Uterus (tissue), 4 donors: ENCODE data around the gene PP2D1. TPM values are rescaled to one million over a fixed set of nuclear protein-coding genes. Genes with fewer than 3 reads are reported as not detected.

Source experiments
- DNase-seq, 2 donors: peaks; one replicate each; pipeline ENCODE4 v3.0.0-alpha.2; 2019 to 2020
- H3K27ac ChIP-seq, 2 donors: fragments of 200-600 bp; sonication (generic); 1 replicate in 1 of 2; 2 replicates in 1 of 2; pipeline ENCODE4 v1.5.1; 2016 to 2018
- H3K27me3 ChIP-seq, 2 donors: fragments of 200-600 bp; sonication (generic); one replicate each; pipeline ENCODE4 v1.5.1; 2018 to 2019; ENCODE audit warnings: control low read depth in 1 of 2
- H3K36me3 ChIP-seq, 2 donors: fragments of 200-600 bp; sonication (generic); one replicate each; pipeline ENCODE4 v1.5.1; 2019; ENCODE audit warnings: control low read depth in 1 of 2
- H3K4me1 ChIP-seq, 2 donors: fragments of 200-600 bp; sonication (generic); one replicate each; pipeline ENCODE4 v1.5.1; 2018 to 2019; ENCODE audit warnings: control low read depth in 1 of 2
- H3K4me3 ChIP-seq, 2 donors: fragments of 200-600 bp; sonication (generic); 1 replicate in 1 of 2; 2 replicates in 1 of 2; pipeline ENCODE4 v1.5.1; 2018 to 2019; ENCODE audit warnings: mild to moderate bottlenecking in 1 of 2
- H3K9me3 ChIP-seq, 2 donors: fragments of 200-600 bp; sonication (generic); one replicate each; pipeline ENCODE4 v1.5.1; 2019; ENCODE audit warnings: control low read depth in 1 of 2
- CTCF ChIP-seq, 4 experiments: fragments of 200-600 bp in 2 of 4; fragments of 450-650 bp in 2 of 4; sonication (generic) in 2 of 4; IDR thresholded peaks; one replicate each; pipeline ENCODE4 v1.5.1; 2016 to 2019; ENCODE audit warnings: antibody characterized with exemption in 4 of 4, mild to moderate bottlenecking in 2 of 4, moderate library complexity in 1 of 4
- POLR2A ChIP-seq, 2 donors: fragments of 450-650 bp; IDR thresholded peaks; one replicate each; pipeline ENCODE4 v1.6.1; 2016; ENCODE audit warnings: antibody characterized with exemption in 2 of 2, mild to moderate bottlenecking in 1 of 2, moderate library complexity in 1 of 2
- intact Hi-C: fragments of 100-400 bp; cut with DNase I; formaldehyde crosslinking; loops from one replicate; pipeline ENCODE4 v1.15.1; 2023; ENCODE audit warnings: low total_unique reads
- small RNA-seq: library from RNA; depleted of rRNA; stranded (forward); fragments of <200 nt; gene quantifications from one replicate; pipeline ENCODE3, GENCODE V24; 2016
- total RNA-seq, 4 donors: library from RNA; depleted of rRNA in 3 of 4; stranded (reverse); fragments of >200 nt in 3 of 4; gene quantifications; one replicate each; pipeline versions ENCODE4 v1.1.0 to v1.2.4, GENCODE V29; 2014 to 2023
- donor health status: DM: yes; HTN: yes; CAD: no.

The PP2D1 gene
- total RNA-seq, 4 donors from 2014 or later, result not detected

- no peak for TF ChIP-seq CTCF (IDR thresholded peaks at IDR 0.05)
- no peak for TF ChIP-seq POLR2A (IDR thresholded peaks at IDR 0.05)
- Histone ChIP-seq H3K36me3 (no peaks in the 10 kb centered on the region), H3K27ac (no peak overlapping the region), H3K4me3 (no peak overlapping the region), H3K4me1 (no peaks in the 10 kb centered on the region), H3K9me3 (no peaks in the 10 kb centered on the region), H3K27me3 (no peaks in the 10 kb centered on the region)
- DNase-seq, result no peak
- intact Hi-C loops, result no loop called here
Measured at GRCh38 chr3:19937459-19938294, 74.4 kb downstream of the PP2D1 start.

Small RNAs within 50 kb of the gene (small RNA-seq; reads per million reads assigned to genes)
- gene RNU4-85P, result not detected
- not detected for gene RPL39P18

Other genes starting within 250 kb of the PP2D1 start
- 1 to 10 TPM in 2 of 4 donors, under 1 TPM in 1, not detected in 1; under 0.01 to 5.7 (median 1.2) TPM for gene EFHB, start 78.0 kb downstream of the PP2D1 start, total RNA-seq
- gene RAB5A, start 65.2 kb downstream of the PP2D1 start, total RNA-seq, result 10 to 100 TPM; 34.1 to 76.4 (median 60.0) TPM
- gene KAT2B, start 28.2 kb upstream of the PP2D1 start, total RNA-seq, result 10 to 100 TPM; 12.8 to 52.1 (median 35.2) TPM
- 1 to 10 TPM in 1 of 4 donors, not detected in 3; 7.2 TPM for gene SGO1, start 173.9 kb upstream of the PP2D1 start, total RNA-seq